ENCODE measurements around the gene ADIPOR1. TPM values are rescaled to one million over a fixed set of nuclear protein-coding genes. Genes with fewer than 3 reads are reported as not detected.
"Not testable (repeated sequence)": the region's sequence is repeated elsewhere in the genome, so short reads cannot be mapped to it uniquely, and the experiment has no call there.

ADIPOR1 gene
- polyA plus RNA-seq, 6 donors from 2014 or later: 81.7 to 162 (median 108) TPM

GRCh38 chr1:202915146-202915545 lies 43.0 kb downstream of the ADIPOR1 start:
- Mint-ChIP-seq H3K4me3 (no peak overlapping the region), H3K4me1 (peaks cover 0 to 7% (median 0%) of the 10 kb centered on the region in 3 donors), H3K27me3 (no peaks in the 10 kb centered on the region), H3K36me3 (peaks cover 38 to 42% of the 10 kb centered on the region in 2 donors), H3K9me3 (no peaks in the 10 kb centered on the region), H3K27ac (no peak overlapping the region)
- ATAC-seq (ENCODE audit: low read depth in 2 of 2) (no peak), DNase-seq (no peak)

- not testable (repeated sequence) for H3K27me3 Mint-ChIP-seq; H3K4me1 Mint-ChIP-seq; H3K4me3 Mint-ChIP-seq; DNase-seq; H3K9me3 Mint-ChIP-seq; ATAC-seq (ENCODE audit: low read depth in 2 of 2)
- H3K27ac Mint-ChIP-seq: peak overlapping the region in 2 of 6 donors; percentile 64 to 70
- H3K36me3 Mint-ChIP-seq: peaks cover 33 to 48% of the 10 kb centered on the region in 2 donors
These were observed 45.6 kb downstream of the ADIPOR1 start for GRCh38 chr1:202912476-202912875.

GRCh38 chr1:202909494-202909893 lies 48.6 kb downstream of the ADIPOR1 start:
- Mint-ChIP-seq H3K27ac (no peak overlapping the region), H3K4me3 (no peak overlapping the region), H3K36me3 (peaks cover 35 to 44% of the 10 kb centered on the region in 2 donors), H3K4me1 (peaks cover 0 to 7% (median 0%) of the 10 kb centered on the region in 3 donors), H3K9me3 (no peaks in the 10 kb centered on the region), H3K27me3 (no peaks in the 10 kb centered on the region)
- DNase-seq (no peak), ATAC-seq (ENCODE audit: low read depth in 2 of 2) (no peak)

GRCh38 chr1:202908998-202909397 lies 49.1 kb downstream of the ADIPOR1 start:
- Mint-ChIP-seq H3K36me3 (peaks cover 35 to 40% of the 10 kb centered on the region in 2 donors), H3K4me3 (no peak overlapping the region), H3K9me3 (no peaks in the 10 kb centered on the region), H3K27ac (no peak overlapping the region), H3K4me1 (peaks cover 0 to 7% (median 0%) of the 10 kb centered on the region in 3 donors), H3K27me3 (no peaks in the 10 kb centered on the region)
- DNase-seq (no peak), ATAC-seq (ENCODE audit: low read depth in 2 of 2) (no peak)

- ATAC-seq (ENCODE audit: low read depth in 2 of 2) (no peak), DNase-seq (no peak)
- H3K9me3 Mint-ChIP-seq: no peaks in the 10 kb centered on the region
- H3K27me3 Mint-ChIP-seq: no peaks in the 10 kb centered on the region
- H3K4me1 Mint-ChIP-seq: peaks cover 0 to 3% (median 0%) of the 10 kb centered on the region in 3 donors
- no peak overlapping the region for H3K4me3 Mint-ChIP-seq
- H3K36me3 Mint-ChIP-seq: peaks cover 9 to 13% of the 10 kb centered on the region in 2 donors
- no peak overlapping the region for H3K27ac Mint-ChIP-seq
These were observed 52.8 kb downstream of the ADIPOR1 start for GRCh38 chr1:202905331-202905730.

GRCh38 chr1:202903808-202904207 lies 54.3 kb downstream of the ADIPOR1 start:
- not testable (repeated sequence) for ATAC-seq (ENCODE audit: low read depth in 2 of 2); H3K36me3 Mint-ChIP-seq; H3K9me3 Mint-ChIP-seq; H3K4me1 Mint-ChIP-seq; DNase-seq; H3K27me3 Mint-ChIP-seq
- Mint-ChIP-seq H3K27ac (peak overlapping the region in 1 of 6 donors; percentile 45), H3K4me3 (peak overlapping the region in 1 of 8 donors; percentile 15)

- DNase-seq: no peak
- no peak for ATAC-seq (ENCODE audit: low read depth in 2 of 2)
- no peaks in the 10 kb centered on the region for H3K9me3 Mint-ChIP-seq
- peaks cover 0 to 3% (median 3%) of the 10 kb centered on the region in 3 donors for H3K4me1 Mint-ChIP-seq
- H3K36me3 Mint-ChIP-seq: peaks cover 0 to 4% of the 10 kb centered on the region in 2 donors
- H3K27me3 Mint-ChIP-seq: no peaks in the 10 kb centered on the region
- H3K4me3 Mint-ChIP-seq: no peak overlapping the region
- peak overlapping the region in 2 of 6 donors; percentile 7 to 11 for H3K27ac Mint-ChIP-seq
These were observed 56.6 kb downstream of the ADIPOR1 start for GRCh38 chr1:202901555-202901954.

GRCh38 chr1:202892501-202892900 lies 65.6 kb downstream of the ADIPOR1 start:
- Mint-ChIP-seq H3K4me3 (no peak overlapping the region), H3K36me3 (peaks cover 10 to 29% of the 10 kb centered on the region in 2 donors), H3K4me1 (peaks cover 6 to 19% (median 17%) of the 10 kb centered on the region in 3 donors), H3K9me3 (no peaks in the 10 kb centered on the region), H3K27me3 (no peaks in the 10 kb centered on the region), H3K27ac (no peak overlapping the region)
- DNase-seq: no peak
- no peak for ATAC-seq (ENCODE audit: low read depth in 2 of 2)

Other genes with a start within 250 kb of the ADIPOR1 start
- gene SYT2, start 247.9 kb downstream of the ADIPOR1 start, polyA plus RNA-seq (ENCODE audit: low read depth in 6 of 6): under 1 TPM in 2 of 6 donors, not detected in 4; 0.11 to 0.12 TPM
- gene KDM5B, start 149.9 kb downstream of the ADIPOR1 start, polyA plus RNA-seq (ENCODE audit: low read depth in 6 of 6): 10 to 100 TPM in 5 of 6 donors, 1 to 10 TPM in 1; 4.1 to 24.4 (median 17.1) TPM
- under 1 TPM in 1 of 6 donors, not detected in 5; 0.83 TPM for gene PCAT6, start 147.4 kb downstream of the ADIPOR1 start, polyA plus RNA-seq (ENCODE audit: low read depth in 6 of 6)
- 10 to 100 TPM; 13.9 to 25.0 (median 19.1) TPM for gene RABIF, start 69.2 kb downstream of the ADIPOR1 start, polyA plus RNA-seq (ENCODE audit: low read depth in 6 of 6)
- gene KLHL12, start 31.1 kb downstream of the ADIPOR1 start, polyA plus RNA-seq (ENCODE audit: low read depth in 6 of 6): 10 to 100 TPM; 16.3 to 34.1 (median 25.4) TPM
- 10 to 100 TPM; 51.2 to 74.1 (median 58.9) TPM for gene CYB5R1, start 8.9 kb upstream of the ADIPOR1 start, polyA plus RNA-seq (ENCODE audit: low read depth in 6 of 6)
- 10 to 100 TPM; 41.0 to 60.3 (median 54.9) TPM for gene TMEM183A, start 49.1 kb upstream of the ADIPOR1 start, polyA plus RNA-seq (ENCODE audit: low read depth in 6 of 6)
- not detected for gene PPFIA4, start 68.2 kb upstream of the ADIPOR1 start, polyA plus RNA-seq (ENCODE audit: low read depth in 6 of 6)
- gene MYOG, start 127.7 kb upstream of the ADIPOR1 start, polyA plus RNA-seq (ENCODE audit: low read depth in 6 of 6): not detected
- not detected for gene ADORA1, start 169.4 kb upstream of the ADIPOR1 start, polyA plus RNA-seq (ENCODE audit: low read depth in 6 of 6)
- gene MYBPH, start 217.5 kb upstream of the ADIPOR1 start, polyA plus RNA-seq (ENCODE audit: low read depth in 6 of 6): not detected
- under 1 TPM in 1 of 6 donors, not detected in 5; 0.32 TPM for gene CHI3L1, start 228.4 kb upstream of the ADIPOR1 start, polyA plus RNA-seq (ENCODE audit: low read depth in 6 of 6)